NCI-H1694 (cell line): Measurements from ENCODE around the gene ASCC2.

Experiments used
- DNase-seq: peaks from one replicate; lab custom pipeline; 2025; lab: John Stamatoyannopoulos, UW

Gene ASCC2

DNA sequence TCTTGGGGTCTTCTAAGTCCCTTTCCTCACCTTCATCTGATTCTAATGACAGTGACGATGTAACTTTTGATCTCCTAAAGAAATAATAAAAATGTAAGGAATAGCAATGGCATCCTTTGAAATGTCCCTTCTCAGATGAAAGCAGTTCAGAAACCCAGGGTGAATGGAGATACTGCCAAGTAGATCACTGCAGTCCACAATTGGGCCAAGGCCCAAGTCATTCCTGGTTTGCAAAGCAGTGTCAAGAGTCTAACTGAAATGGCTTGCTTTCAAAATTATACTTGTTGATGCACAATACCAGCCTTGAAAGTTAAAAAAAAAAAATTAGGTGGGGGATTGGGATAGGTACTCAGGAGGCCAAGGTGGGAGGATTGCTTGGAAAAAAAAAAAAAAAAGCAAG lies 20.4 kb downstream of the ASCC2 start:
- no peak for DNase-seq

DNA sequence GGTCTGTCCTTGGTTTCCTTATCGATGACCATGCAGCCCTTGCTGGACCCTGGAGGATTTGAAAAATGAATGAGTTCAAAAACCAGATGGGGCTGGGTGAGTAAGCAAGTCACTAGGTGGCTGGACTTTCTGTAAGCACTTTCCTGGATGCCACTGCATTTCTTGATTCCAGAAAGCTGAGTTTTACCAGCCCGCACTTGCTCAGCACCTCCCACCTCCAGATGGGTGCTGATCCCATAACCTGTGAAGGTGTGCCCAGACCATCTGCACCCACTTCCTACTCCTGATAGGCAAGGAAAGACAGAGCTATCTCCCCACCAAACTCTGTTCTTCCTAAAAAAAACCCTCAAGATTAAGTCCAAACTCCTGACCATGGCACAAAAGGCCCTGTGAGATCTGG lies 21.1 kb downstream of the ASCC2 start:
- DNase-seq, result peak; percentile 2

DNA sequence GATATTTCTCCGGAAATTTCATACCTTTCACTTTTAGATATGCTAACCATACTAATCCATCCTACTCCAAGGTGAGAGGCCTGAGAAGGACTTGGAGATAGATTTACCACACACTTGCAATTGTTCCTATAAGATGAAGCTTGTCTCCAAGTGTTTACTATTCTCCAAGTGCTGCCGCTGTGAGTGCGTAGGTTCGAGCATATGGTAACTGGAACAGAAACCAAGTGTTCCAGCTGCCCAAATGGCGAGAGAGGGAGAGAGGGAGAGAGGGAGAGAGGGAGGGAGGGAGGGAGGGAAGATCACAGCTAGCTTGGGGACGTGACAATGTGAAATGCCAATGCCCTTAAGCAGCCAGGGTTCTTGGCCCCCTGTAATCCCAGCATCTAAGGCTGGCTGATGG lies 21.5 kb downstream of the ASCC2 start:
- peak; percentile 30 for DNase-seq

DNA sequence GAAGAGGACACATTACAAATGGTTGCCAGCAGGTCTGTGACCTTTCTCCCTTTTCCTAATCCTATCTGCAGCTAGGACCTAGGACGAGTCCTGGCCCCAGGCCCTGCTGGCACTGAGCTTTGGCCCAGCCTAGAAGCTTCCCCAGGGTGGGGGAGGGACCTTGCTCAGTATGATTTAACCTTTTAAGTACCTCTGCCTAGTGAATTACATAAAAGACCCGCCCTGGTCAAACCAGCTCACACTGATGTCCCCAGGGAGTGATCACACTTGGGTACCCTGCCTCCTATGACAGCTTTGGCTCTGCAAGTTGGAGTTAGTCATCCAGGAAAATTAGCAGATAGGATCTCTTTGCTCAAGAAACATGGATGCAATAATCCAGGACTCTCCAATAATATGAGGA lies 21.9 kb downstream of the ASCC2 start:
- peak; percentile 46 for DNase-seq

DNA sequence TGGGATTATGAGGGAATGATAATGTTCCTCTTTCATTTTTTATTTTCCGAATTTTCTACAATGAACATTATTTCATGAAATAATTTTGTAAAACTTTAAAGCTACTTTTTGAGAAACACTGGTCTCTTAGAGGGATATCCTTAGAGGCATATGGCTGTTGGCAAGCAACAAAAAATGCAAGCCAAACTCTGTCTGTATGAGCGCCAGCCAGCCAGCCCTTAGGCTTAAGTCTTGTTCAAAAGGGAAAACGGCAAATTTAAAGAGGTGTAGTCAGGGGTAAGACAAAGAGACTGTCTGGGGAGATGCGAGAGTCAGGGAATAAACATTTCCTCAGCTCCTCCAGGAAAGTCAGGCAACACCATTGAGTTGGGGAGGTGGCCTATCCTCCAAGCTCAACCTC lies 22.5 kb downstream of the ASCC2 start:
- no peak for DNase-seq

DNA sequence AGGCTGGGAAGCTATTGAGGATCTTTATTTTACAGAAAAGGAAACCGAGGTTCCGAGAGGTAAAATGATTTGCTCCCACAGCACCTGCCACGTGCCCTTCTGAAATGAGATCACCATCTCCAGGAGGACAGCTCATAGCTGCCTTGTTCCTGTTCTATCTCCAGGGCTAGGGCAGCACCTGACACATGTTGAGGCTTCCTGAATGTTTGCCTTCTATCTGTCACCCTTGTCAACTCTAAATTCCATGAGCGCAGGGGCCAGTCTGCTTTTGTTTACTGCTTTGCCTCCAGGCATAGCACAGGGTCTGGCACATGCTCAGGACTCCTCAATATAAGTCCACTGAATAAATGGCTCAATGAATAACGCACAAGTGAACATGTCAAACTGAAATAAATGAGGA lies 24.1 kb downstream of the ASCC2 start:
- no peak for DNase-seq

DNA sequence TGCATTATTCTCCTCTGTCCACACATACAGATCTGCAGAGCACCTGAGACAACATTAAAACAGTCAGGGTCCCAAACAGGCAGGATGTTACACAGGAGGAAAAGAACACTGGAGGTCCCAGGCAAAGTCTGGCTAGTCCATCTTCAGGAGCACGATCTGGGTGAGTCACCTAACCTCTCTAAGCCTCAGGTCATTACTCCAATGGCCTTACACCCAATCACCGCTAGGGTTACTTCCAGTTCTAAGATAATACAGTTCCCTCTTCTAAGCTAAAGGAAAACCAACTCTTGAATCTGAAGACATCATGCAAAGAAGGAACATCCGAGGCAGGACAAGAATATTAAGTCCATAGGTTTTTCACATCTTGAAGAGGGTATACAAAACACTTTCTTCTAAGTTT lies 24.5 kb downstream of the ASCC2 start:
- DNase-seq, result no peak

DNA sequence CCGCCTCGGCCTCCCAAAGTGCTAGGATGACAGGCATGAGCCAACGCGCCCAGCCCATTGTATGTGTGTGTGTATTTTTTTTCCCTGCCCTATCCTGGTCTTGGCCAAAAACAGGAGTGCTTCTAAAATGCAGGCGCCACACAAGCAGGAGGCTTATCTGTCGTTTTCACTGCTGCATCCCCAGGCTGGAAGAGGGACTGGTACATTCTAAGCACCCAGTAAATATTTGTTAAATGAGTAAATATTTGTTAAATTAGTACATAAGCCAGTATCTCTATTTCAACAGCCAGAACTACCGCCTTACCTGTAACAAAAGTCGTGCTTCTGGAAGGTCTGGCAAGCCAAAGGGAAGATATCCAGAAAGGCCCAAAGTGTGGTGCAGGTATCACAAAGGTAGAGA lies 24.9 kb downstream of the ASCC2 start:
- no peak for DNase-seq

DNA sequence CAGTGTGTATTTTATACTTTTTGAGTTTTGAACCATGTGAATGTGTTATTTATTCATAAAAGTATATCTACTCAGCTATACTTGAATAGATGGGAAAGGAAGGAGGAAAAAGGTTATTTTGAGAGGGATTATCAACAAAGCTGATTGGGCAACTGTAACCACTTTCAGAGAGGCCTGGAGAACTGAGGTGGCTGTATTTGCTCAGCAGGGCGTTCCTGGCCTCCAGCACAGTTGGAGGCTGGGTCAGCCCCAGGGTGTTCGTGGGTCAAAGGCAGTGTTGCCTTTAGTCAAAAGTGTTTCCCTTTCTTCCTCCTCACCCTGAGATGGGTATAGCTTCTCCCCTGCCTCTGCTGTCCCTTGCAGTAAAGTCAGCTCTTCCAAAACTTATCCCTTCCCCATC lies 26.7 kb downstream of the ASCC2 start:
- no peak for DNase-seq

DNA sequence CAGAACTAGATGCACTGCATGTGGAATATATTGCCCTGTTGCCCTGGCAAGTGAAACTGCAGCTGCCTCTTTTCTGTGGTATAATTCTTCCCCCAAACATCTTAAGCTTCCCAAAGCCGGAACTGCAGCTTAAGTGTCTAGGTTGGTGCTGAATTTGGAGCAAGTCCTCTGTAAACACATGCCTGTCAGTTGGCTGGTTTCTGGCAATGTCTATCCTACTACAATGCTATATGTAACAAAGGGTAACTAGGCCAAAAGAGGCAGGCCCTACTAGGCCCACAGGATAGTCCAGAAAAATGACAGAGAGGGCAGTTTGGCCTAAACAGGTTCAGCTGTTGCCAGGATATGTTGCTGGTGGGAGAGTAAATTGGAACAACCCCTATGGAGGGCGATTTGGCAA lies 27.9 kb downstream of the ASCC2 start:
- DNase-seq, result peak; percentile 7

DNA sequence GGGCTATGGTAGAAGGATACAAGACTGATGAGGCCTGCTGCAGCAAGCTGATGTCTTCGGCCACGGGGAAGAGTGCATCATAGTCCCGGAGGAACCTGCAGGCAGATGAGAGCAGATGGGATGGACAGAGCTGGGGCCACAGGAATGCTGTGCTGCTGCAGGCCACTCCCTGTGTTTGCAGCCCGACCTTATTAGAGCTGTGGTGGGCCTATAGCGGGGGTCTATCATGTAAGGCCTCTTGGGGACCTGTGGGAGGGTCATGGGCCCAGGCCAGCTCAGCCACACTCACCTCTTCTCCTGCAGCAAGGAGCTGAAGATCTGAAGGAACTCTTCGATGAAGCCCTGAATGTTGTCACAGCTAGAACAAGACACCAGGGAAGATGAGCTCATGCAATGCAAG lies 31.9 kb downstream of the ASCC2 start:
- DNase-seq, result no peak

DNA sequence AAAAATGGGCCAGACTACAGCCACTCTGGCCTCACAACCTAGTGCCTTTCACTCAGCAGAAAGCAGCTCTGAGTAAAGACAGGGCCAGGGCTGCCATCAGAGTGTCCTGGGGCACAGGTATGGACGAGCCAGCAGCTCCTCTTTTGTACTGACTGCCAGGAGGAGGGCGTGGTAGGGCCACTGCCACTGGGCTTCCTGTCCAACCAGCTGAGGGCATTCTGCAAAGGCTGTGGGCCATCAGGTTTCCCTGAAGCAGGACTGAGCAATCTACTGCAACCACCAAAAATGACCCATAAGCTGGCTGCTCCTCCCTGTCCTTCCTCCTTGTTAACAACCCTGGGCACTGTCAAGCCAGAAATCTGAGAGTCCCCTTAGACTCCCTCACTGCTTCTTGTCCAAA lies 33.1 kb downstream of the ASCC2 start:
- DNase-seq, result no peak

DNA sequence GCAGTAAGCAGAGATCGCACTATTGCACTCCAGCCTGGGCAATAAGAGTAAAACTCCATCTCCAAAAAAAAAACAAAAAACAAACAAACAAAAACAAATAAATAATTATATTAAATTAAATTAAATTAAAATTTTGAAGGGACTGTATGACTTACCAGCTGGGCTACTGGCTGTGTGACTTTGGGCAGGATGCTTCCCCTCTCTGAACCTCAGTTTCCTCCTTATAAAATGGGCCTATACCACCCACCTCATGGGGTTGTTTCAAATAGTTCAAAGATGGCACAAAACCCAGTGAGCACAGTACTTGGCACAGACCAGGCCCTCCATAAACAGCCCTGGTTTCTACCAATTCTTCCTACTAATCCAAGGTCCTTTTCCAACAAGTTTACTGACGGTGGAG lies 34.9 kb downstream of the ASCC2 start:
- no peak for DNase-seq

DNA sequence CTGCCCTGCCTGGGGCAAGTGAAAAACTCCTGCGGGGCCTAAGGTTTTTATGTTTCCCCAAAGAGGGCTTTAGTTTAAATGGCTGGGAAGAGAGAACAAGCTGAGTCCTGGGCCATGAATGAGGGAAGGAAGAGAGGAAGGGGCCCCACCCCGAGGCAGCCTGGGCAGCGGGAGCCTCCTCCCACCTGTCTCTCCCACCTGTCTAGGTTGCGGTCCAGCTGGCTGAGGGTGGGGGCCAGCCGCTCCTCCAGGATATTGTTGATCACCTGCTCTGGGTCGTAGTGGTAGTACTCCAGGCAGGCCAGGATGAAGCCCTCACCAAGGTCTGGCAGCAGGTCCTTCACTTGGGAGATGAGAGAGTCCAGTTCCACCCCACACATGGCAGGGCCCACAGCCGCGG lies 36.3 kb downstream of the ASCC2 start:
- DNase-seq, result no peak

DNA sequence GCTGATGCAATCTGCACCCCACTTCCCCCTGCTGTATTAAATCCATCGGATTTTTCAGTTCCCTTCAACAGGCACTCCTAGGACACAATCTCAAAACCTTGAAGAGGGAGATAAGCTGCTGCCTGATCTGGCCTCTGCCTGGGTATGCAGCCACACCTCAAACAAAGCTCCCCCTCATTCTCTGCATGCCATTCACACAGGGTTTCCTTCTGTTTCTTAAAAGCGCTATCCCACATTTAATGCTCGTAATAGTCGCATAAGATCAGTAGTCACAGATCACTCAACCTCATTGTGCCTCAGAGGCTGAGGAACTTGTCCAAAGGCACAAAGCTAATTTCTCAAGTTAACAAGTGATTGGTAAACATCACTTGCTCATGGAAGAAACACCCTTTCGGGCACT lies 36.9 kb downstream of the ASCC2 start:
- DNase-seq, result no peak

DNA sequence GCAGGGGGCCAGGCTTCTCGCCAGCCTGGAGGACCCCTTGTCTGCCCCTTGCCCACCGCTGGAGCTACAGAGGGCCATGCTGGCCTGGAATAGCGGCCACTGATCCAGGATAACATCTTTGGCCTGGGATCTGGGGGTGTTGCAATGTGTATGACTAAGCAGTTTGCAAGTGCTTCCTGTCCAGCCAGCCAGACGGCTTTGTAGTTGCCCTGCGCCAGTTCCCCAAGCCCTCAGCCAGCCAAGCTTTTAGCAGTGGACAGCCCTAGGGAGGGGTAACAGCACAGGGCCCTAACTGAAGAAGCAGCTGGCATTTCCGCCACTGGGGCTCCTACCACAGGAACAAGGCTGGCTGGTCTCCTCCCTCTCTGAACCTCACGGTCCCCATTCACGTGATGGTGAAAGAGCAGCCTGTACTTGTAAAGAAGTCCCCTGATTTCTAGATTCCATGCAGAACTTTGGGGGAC lies 38.8 kb downstream of the ASCC2 start:
- no peak for DNase-seq

DNA sequence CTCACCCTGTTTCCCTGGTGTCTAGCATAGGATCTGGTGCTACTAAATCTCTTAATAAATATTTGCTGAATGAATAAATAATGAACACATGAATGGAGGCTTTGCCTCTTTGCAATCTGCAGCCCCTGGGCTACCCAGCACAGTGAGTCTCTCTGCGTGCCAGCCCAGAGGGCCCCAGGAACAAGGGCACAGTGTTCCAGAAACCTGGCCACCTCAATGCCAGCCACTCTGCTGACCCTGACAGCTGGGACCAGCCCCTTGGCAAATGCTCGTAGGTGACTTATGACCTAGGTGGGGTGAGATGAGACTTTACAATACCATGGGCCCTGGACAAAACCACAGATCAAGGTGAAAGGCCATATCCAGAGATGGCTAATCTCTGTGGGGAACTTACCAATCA lies 39.3 kb downstream of the ASCC2 start:
- DNase-seq, result no peak

DNA sequence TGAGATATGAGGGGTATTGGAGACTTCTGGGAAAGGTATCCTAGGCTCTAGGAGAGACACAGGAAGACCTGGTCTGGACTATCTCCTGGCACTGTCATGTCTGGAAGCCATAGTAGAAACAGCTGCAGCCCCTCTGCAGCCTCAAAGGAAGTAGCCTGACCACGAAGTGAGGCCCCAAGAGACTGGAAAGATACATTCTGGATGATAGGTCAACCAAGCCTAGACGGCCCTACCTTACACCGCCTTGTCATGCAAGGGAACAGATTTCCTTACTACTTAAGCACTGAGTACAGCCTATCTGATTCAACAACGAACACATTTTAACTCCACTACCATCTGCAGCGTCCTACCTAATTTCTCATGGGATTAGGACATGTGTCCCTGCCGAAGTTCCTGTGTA lies 39.8 kb downstream of the ASCC2 start:
- no peak for DNase-seq

DNA sequence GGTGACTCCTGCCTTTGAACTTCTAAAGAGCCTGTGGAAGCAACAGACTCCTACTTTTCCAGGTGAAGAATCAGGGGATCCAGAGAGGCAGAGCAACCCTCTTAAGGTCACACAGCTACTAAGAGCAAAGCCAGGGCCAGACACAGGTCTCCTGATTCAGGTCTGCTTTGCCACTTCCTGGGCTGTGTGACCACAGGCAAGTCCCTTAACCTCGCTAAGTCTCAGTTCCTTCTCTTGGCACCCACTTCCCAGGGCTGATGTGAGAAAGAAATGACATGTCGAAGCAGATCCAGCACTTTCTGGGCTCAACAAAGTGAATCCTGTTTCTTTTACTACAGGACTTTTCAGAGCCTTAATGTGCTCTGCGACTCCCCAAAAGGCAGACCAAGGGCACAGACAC lies 40.7 kb downstream of the ASCC2 start:
- no peak for DNase-seq

DNA sequence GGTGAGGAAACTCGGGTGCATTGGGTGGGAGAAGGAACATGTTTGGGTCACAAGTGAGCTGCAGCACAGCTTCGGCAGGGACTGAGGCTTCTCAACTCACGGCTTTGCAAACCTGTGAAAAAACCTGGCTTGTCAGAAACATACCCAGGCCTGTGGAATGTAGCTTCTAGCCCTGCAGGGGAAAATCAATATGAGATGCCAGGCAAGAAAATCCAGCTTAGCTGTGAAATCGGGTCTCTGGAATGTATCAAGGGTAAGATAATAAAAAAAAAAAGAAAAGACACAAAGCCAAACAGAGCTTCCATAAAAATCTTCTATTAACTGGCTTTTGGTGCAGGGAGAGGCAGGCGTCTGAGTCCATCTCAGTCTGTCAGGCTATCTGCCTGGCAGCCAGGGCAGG lies 42.4 kb downstream of the ASCC2 start:
- no peak for DNase-seq

DNA sequence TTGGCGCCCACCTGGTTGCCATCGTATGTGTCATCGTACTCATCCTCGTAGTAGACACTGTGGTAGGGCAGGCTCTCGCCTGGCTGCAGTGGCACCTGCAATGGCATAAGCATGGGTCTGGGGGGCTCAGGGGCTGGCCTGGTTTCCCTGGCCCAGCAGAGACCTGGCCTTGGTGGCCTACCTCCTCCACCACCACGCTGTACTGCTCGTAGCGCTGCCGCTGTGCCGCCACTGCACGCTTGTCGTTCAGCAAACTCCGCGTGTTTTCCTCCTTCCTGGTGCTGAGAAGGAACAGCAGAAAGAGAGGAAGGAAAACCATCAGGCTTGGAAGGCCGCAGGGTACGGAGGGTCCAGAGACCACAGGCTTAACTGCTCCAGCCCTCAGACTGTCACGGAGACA lies 44.7 kb downstream of the ASCC2 start:
- no peak for DNase-seq

DNA sequence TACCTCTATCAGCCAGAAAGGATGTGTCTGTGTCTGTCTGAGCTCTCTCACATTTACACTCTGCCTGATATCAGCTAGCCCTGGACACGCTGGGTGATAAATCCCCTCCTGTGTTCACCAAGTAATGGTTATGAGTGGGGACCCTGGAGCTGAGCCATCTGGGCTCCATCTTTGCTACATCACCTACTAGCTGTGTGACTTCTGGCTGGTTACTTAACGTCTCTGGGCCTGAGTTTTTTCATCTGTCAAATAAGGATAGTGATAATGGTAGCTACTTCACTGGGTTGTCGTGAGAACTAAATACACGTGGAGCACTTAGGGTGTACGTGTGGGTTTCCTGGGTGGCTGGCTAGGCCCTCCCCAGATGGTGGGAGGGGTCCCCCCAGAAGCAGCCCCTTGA lies 48.0 kb downstream of the ASCC2 start:
- no peak for DNase-seq

DNA sequence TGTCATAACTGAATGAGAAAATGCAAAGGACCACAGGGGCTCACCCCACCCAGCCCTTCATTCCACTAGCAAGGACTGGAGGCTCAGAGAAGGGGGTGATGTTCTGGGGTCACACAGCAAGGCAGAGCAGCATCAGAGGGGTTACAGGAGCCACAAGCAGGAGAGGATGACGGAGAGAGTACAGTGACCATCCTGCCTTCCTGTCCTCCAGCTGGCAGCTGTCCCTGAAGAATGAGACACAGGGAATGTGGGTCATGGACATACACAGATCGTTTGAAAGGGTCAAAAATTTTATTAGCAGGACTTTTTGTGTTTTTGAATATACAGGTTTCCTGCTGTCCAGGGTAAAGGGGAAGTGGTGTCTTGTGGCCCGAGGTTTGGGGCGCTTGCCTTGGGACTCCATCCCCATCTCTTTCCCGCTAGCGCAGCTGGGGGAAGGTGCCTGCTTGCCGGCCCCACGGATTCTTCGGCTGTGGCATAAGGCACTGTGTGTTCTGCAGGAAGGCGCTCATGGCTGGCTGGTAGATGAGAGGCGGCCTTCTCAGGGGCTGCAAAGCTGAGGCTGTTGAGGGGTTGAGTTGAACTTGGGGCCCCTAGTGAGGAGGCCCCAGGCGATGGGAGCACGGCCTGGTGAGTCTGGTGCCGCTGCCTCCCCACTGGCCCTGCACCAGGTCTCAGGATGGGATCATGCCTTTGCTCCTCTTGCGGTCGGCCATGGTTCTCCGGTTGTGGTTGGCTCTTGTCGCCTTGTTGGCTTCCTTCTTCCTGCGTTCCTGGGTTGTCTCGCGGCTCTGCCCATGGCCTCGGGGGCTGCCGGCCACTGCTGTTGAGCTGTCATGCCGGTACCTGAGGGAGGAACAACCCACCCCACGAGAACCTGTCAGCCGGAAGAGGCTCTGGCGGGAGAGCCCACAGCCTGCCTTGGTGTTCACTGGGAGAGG lies 49.5 kb downstream of the ASCC2 start:
- no peak for DNase-seq

DNA sequence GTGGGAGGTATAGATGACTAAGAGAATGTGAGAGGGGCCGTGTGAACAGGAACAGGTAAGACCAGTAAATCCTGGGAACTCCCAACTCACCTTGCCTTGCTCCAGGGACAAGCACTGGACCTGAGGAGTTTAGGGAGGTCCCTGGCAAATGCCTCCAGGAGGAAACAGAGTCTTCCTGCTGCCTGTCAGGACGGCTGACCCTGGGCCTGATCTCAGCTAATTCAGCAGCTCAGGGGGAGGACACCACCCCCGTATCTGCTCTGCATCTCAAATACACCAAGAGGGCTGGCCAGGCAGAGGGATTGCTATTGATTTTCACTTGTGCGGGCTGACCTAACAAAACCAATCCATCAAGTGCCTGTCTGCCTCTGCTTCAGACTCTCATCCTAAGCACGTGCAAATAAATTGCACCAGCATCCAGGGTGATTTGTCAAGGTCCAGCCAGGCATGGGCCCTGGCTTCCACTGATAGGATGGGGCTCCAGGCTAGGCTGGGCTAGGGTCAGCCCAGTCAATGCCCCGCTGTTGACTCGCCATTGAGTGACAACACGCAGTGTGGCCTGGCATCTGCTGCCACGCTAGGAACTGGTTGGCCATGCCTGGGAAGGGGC lies 50.6 kb downstream of the ASCC2 start:
- DNase-seq, result no peak
